CD4-positive, alpha-beta T cell treated with Interleukin-12 subunit alpha and Interleukin-12 subunit beta, for 1 hour (primary cell): ENCODE measurements around the gene DARS1.
A peak's percentile ranks its signal among the peaks of the same experiment; 100 is the strongest.

ENCODE experiments used
- DNase-seq: peaks from one replicate; pipeline ENCODE4 v3.0.0-alpha.2; 2020

Gene DARS1

GRCh38 chr2:135985018-135985825, at the start of gene DARS1:
Gene DARS1, minus strand, starts transcription at chr2:135985626. Its CDS starts 158 bp downstream, at chr2:135985468.
- peak; percentile 85 for DNase-seq

DNA sequence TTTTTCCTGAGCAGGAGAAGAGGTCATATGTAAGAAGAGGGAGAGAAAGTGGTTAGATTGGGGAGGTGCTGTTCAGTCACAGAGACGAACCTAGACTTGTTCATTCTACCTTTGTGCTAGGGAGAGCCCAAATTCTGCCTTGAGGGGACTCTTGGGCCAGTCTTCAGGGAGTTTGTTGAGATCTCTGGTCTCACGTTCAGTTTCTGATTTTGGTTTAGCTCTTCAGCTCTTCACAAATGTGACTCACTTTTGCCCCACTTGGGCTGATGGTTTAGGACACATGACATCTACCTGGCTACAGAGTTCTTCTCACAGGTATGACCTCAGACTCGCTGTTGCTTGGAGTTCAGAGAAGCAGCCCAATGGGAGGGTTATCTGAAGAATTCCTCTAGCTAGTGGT, 49.2 kb upstream of the DARS1 start:
- DNase-seq = no peak

GRCh38 chr2:136032817-136033535, 47.5 kb upstream of the DARS1 start:
- no peak for DNase-seq

DNA sequence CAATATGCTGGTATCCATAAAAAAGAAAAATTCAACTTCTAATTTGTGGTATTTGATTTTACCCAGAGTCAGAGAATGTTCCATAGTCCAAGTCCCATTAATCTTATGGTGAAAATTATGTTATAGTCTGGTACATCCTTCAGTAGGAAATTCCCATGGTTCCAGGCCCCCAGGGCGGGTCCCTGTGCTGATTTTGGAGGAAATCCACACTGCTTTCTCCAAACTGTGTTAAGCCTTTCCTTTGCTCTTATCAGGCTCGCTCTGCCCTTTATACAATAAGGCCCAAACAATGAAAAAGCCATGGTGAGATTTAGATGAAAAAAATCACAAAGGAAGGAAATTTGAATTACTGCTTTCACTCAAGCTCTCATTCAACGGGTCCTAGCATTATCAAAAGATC, 46.8 kb upstream of the DARS1 start:
- no peak for DNase-seq

GRCh38 chr2:136031711-136032110, 46.3 kb upstream of the DARS1 start:
- no peak for DNase-seq

DNA sequence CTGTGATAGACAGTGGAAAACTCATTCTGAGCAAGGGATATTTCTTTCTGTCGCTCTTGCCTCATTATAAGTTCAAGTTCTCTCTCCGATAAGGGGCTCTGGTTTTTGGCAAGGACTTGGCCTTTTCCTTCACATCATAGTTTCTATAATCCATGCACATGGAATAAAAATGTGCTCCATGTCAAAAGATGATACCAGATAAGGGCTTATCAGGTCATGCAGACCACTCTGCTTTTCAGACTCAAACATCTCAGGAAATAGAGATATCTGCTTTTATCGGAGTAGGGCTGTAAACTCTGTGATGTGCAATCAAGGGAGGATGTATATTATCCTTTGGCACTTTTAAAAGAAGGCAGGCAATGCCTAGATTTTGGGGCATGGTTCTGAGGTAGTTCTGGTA, 45.0 kb upstream of the DARS1 start:
- DNase-seq = no peak

GRCh38 chr2:136029149-136029548, 43.7 kb upstream of the DARS1 start:
- DNase-seq = no peak

DNA sequence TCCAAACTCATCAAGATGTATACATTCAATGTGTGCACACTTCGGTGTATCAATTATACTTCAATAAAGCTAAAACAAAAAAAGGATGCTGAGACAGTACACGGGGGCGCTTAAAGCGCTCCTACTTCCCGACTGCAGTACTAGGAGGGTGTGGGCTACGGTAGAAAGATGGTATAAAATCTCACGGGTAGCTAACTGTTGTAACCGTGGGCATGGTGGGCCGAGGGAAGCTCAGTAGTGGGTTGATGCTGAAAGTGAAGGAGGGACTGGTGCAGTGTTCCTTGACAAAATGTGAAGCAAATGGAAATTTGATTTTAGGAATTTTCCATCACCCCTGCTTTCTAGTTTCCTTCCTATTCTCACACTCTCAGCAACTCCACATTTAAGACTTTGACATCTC, 42.6 kb upstream of the DARS1 start:
- DNase-seq = no peak

- no peak for DNase-seq
These were observed 41.7 kb upstream of the DARS1 start for GRCh38 chr2:136027112-136027511.

DNA sequence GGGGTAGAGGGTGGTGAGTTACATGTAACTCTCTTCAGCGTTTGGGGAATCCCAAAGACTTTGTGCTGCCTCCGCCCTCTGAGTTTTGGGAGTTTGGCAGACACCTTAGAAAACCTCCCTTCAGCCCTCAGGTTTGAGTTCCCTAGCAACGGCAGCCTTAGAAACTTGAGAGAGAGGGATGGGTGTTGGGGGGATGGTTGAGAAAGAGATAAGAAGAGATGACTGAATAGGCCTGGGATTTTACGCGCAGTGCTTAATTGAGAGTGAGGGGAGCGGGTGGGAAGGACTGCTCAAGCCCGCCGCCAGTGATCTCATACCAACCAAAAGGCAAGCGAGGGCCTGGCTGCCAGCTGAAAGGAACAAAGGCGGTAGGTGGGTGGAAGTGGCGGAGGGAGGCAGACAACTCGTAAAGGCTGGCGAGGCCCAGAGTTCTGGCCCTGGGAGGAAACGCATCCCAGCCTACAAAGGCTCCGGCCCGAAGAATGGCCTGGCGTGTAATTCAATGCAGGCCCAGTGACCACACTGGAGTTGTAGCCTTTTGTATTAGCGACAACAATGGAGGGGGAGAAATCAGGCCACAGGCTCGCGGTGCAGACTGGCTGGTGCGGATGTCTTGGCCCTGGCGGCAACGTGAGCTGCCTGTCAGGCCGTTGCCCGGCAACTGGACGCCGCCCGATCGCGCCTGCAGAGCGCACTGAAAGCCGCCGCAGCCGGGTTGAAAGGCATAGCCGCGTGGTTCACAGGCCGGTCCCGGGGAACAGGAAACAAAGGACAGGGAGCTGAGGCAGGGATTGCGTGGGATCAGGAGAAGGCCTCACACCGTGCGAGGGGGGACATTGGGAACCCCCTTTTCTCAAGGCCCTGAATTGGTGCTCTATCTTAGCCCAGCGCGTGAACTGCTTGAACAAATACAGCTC, 39.9 kb upstream of the DARS1 start:
- no peak for DNase-seq

DNA sequence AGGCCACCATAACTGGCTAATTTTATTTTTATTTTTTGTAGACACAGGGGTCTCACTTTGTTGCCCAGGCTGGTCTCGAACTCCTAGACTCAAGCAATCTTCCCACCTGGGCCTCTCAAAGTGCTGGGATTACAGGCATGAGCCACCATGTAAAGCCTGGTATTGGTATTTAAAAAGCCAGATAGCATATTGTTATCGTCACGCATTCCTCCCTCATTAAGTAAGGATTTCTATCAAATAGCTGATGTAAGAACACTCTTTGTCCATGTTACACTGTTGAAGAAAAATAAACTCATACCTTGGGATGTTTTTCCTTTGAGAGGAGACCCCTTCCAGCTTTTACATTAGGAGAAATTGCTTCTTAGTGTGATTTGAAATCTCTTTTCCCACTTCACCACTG, 39.2 kb upstream of the DARS1 start:
- DNase-seq = no peak

DNA sequence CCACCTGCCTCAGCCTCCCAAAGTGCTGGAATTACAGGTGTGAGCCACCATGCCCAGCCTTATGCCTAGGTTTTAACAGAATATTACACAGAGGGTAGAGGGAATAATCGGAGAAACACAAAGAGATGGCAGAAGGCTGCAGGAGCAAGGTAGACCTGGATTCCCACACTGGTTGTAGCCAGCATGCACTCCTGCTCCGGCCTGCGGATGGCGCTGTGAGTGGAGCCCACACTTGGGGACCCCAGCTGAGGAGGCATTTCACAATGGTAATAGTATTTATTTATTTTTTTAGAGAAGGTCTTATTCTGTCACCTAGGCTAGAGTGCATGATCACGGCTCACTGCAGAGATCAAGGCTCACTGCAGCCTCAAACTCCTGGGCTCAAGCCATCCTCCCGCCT, 38.8 kb upstream of the DARS1 start:
- no peak for DNase-seq

GRCh38 chr2:136023416-136023815, 38.0 kb upstream of the DARS1 start:
- DNase-seq = no peak

DNA sequence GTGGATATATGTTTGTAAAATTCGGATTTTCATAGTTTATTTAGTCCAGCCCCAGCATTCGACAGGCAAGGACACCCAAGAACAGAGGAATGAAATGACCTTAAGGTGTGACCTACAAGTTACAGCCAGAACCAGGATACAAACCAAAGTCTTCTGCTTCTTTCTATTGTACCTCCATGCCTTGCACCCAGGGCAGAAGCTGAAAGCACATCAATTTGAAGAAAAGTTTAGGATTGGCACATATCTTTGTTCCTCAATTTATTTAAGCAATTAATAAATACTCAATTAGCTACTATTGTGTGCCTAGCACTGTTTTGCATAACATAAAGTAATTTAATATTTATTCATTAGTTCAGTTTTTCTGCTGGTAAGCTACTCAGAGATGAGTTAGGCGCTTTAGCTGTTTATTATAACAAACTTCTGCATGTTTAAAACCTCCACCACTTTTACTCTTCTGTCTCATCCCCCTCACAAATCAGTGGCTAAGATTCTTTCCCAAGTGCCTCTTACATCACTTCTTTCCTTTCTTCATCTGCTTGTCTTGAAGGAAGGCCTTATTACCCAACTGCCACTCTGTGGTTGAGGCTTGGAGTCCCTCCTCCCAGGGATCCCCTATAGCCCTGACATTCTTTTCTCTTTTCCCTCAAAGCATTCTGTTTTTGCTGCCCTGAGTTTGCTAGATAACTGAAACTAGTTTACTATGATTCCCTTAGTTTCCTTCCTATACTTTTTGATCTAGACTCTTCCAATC, 37.1 kb upstream of the DARS1 start:
- no peak for DNase-seq

DNA sequence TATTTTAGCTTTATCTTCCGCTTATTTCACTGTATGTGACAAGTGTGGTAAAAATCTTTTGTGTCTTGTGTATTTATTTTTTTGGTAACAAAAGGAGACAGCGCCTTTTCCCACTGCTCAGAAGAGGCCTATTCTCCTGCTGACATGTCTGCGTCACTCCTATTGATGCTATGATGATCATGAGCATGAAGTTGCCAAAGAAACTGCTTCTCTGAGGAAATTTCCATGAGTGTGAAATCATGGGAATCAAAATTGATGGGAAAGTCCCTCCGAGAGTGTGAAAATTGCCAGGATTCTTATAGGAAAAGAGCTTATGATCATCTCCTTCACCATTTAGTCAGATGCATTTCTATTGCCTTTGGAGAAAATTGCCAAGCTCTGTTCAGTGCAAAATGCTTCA, 36.5 kb upstream of the DARS1 start:
- DNase-seq = no peak

GRCh38 chr2:136021406-136021805, 36.0 kb upstream of the DARS1 start:
- DNase-seq = no peak

GRCh38 chr2:136020831-136021230, 35.4 kb upstream of the DARS1 start:
- no peak for DNase-seq

- no peak for DNase-seq
These were observed 34.4 kb upstream of the DARS1 start for GRCh38 chr2:136019825-136020224.

GRCh38 chr2:136019306-136019705, 33.9 kb upstream of the DARS1 start:
- DNase-seq = no peak

- DNase-seq = no peak
These were observed 32.4 kb upstream of the DARS1 start for GRCh38 chr2:136017786-136018185.

GRCh38 chr2:136016836-136017235, 31.4 kb upstream of the DARS1 start:
- no peak for DNase-seq

GRCh38 chr2:136016427-136016826, 31.0 kb upstream of the DARS1 start:
- DNase-seq = no peak

GRCh38 chr2:136015699-136016098, 30.3 kb upstream of the DARS1 start:
- DNase-seq = no peak
